IMR-90 (cell line): Measurements from ENCODE around the gene RBMS3. TPM values are rescaled to one million over a fixed set of nuclear protein-coding genes. Genes with fewer than 3 reads are reported as not detected.

ENCODE experiments used
- ATAC-seq: fragments of 200-7000 bp; cut with Tn5 transposase; 2 replicates; pipeline ENCODE4 v1.9.1; 2020; ENCODE audit warnings: low read depth, mild to moderate bottlenecking, moderate library complexity
- BruUV-seq: library from RNA; stranded (reverse); fragments of 400-500 nt; replicated peaks from 2 replicates; lab custom pipeline; 2021; lab: Mats Ljungman, UMichigan
- CTCF ChIA-PET: fragments of 300-600 bp; formaldehyde crosslinking; extraction: SDS; loops from one replicate; lab custom pipeline; 2021; ENCODE audit warnings: antibody characterized with exemption; lab: Yijun Ruan, JAX
- POLR2A ChIA-PET: fragments of 300-600 bp; sonication (Branson Sonifier 250); formaldehyde crosslinking; loops from one replicate; lab custom pipeline; 2022; ENCODE audit warnings: antibody characterized with exemption; ENCODE audit not compliant: unreplicated experiment; lab: Charles Lee
- DNase-seq: peaks from one replicate; pipeline ENCODE4 v3.0.0; 2013
- H2AFZ ChIP-seq: replicated peaks from 2 replicates; pipeline ENCODE3; 2013; ENCODE audit warnings: low read length, mild to moderate bottlenecking; ENCODE audit not compliant: poor library complexity
- H2AK5ac ChIP-seq: 2 replicates; pipeline ENCODE4 v1.6.1; 2013; ENCODE audit warnings: low read depth, low read length, inconsistent platforms
- H2AK9ac ChIP-seq: replicated peaks from 2 replicates; pipeline ENCODE3; 2013; ENCODE audit warnings: mild to moderate bottlenecking, low read depth, low read length, moderate library complexity; ENCODE audit not compliant: poor library complexity
- H2BK120ac ChIP-seq: 2 replicates; pipeline ENCODE4 v1.6.1; 2013; ENCODE audit warnings: low read depth, low read length, inconsistent platforms
- H2BK15ac ChIP-seq: 3 replicates; pipeline ENCODE4 v1.6.1; 2013; ENCODE audit warnings: low read depth, low read length, inconsistent platforms
- H2BK20ac ChIP-seq: 2 replicates; pipeline ENCODE4 v1.6.1; 2013; ENCODE audit warnings: low read depth, mild to moderate bottlenecking, inconsistent platforms, low read length, moderate library complexity
- H2BK5ac ChIP-seq: 2 replicates; pipeline ENCODE4 v1.6.1; 2013; ENCODE audit warnings: mild to moderate bottlenecking, low read depth, low read length, inconsistent platforms; ENCODE audit not compliant: poor library complexity, severe bottlenecking
- H3K14ac ChIP-seq: replicated peaks from 2 replicates; pipeline ENCODE4 v1.6.1; 2013; ENCODE audit warnings: low read depth, low read length, inconsistent platforms
- H3K18ac ChIP-seq: 2 replicates; pipeline ENCODE4 v1.6.1; 2013; ENCODE audit warnings: low read depth, low read length, control low read depth
- H3K23ac ChIP-seq: 2 replicates; pipeline ENCODE4 v1.6.1; 2013; ENCODE audit warnings: low read depth, low read length, inconsistent platforms
- H3K27ac ChIP-seq: 2 replicates; pipeline ENCODE4 v1.5.1; 2013; ENCODE audit warnings: mild to moderate bottlenecking, control low read depth, low read length; ENCODE audit not compliant: insufficient read depth
- H3K27me3 ChIP-seq: 2 replicates; pipeline ENCODE4 v1.6.1; 2013; ENCODE audit warnings: low read length; ENCODE audit not compliant: control insufficient read depth, insufficient read depth
- H3K36me3 ChIP-seq: 2 replicates; pipeline ENCODE4 v1.6.1; 2013; ENCODE audit warnings: low read length, mixed read lengths; ENCODE audit not compliant: control insufficient read depth, insufficient read depth
- H3K4ac ChIP-seq: 2 replicates; pipeline ENCODE4 v1.6.1; 2013; ENCODE audit warnings: low read depth, low read length, inconsistent platforms
- H3K4me1 ChIP-seq: 2 replicates; pipeline ENCODE4 v1.6.1; 2013; ENCODE audit warnings: low read length, mixed read lengths; ENCODE audit not compliant: control insufficient read depth, insufficient read depth
- H3K4me2 ChIP-seq: 2 replicates; pipeline ENCODE4 v1.6.1; 2013; ENCODE audit warnings: low read depth, mild to moderate bottlenecking, control low read depth, low read length, moderate library complexity
- H3K4me3 ChIP-seq: 2 replicates; pipeline ENCODE4 v1.5.1; 2013; ENCODE audit warnings: low read depth, mild to moderate bottlenecking, control low read depth, low read length, moderate library complexity; ENCODE audit not compliant: insufficient read depth
- H3K56ac ChIP-seq: 2 replicates; pipeline ENCODE4 v1.6.1; 2013; ENCODE audit warnings: low read length, inconsistent platforms; ENCODE audit not compliant: insufficient read depth; ENCODE audit errors: extremely low read depth
- H3K79me1 ChIP-seq, 2 experiments: 2 replicates each; pipeline ENCODE4 v1.6.1; 2013; ENCODE audit warnings: low read length in 2 of 2, inconsistent platforms in 1 of 2, low read depth in 1 of 2
- H3K9ac ChIP-seq: 2 replicates; pipeline ENCODE4 v1.6.1; 2013; ENCODE audit warnings: low read depth, low read length, control low read depth
- H3K9me1 ChIP-seq: 2 replicates; pipeline ENCODE4 v1.6.1; 2013; ENCODE audit warnings: low read length, inconsistent platforms; ENCODE audit not compliant: insufficient read depth
- H3K9me3 ChIP-seq: 2 replicates; pipeline ENCODE4 v1.6.1; 2013; ENCODE audit warnings: low read length; ENCODE audit not compliant: control insufficient read depth, insufficient read depth
- H4K20me1 ChIP-seq: 2 replicates; pipeline ENCODE4 v1.6.1; 2013; ENCODE audit warnings: low read length, inconsistent platforms; ENCODE audit not compliant: insufficient read depth
- H4K5ac ChIP-seq: 2 replicates; pipeline ENCODE4 v1.6.1; 2013; ENCODE audit warnings: mild to moderate bottlenecking, low read depth, low read length, control low read depth
- H4K8ac ChIP-seq, 2 experiments: 2 replicates each; pipeline ENCODE4 v1.6.1; 2013; ENCODE audit warnings: low read depth in 2 of 2, low read length in 2 of 2, control low read depth in 1 of 2, inconsistent platforms in 1 of 2
- H4K91ac ChIP-seq: 2 replicates; pipeline ENCODE4 v1.6.1; 2013; ENCODE audit warnings: low read depth, low read length, inconsistent platforms; ENCODE audit not compliant: insufficient read depth
- MAZ ChIP-seq: IDR thresholded peaks from 2 replicates; pipeline ENCODE4 v1.6.1; 2012; ENCODE audit warnings: low read depth, mild to moderate bottlenecking, low read length, improper control_type of control experiment, moderate library complexity, borderline replicate concordance
- WGBS, 2 experiments: methylation state at CpG; one replicate each; pipeline versions ENCODE4 v1.1.5 to v1.1.7; 2013; ENCODE audit warnings: missing lambda C conversion rate in 2 of 2; ENCODE audit not compliant: insufficient read length in 1 of 2; ENCODE audit errors: extremely low coverage in 2 of 2; 5-methylcytosine and 5-hydroxymethylcytosine counted together
- dilution Hi-C: fragments of 300-500 bp; cut with HindIII; formaldehyde crosslinking; loops from one replicate; pipeline ENCODE4 v1.14.3; 2018; ENCODE audit warnings: low sequenced_read_pairs; ENCODE audit not compliant: unreplicated experiment
- in situ Hi-C: fragments of 300-500 bp; cut with MboI; formaldehyde crosslinking; loops from 3 replicates; pipeline ENCODE4 v1.14.3; 2019; ENCODE audit warnings: low sequenced_read_pairs, inconsistent platforms, mixed read lengths
- intact Hi-C: fragments of 100-400 bp; cut with micrococcal nuclease; formaldehyde crosslinking; loops from 2 replicates; pipeline ENCODE4 v1.10.0; 2022
- polyA plus RNA-seq, 3 experiments: library from polyadenylated mRNA; depleted of rRNA; stranded (reverse); fragments of >200 nt; gene quantifications; 2 replicates each; pipeline ENCODE4 v1.2.3, GENCODE V29; 2012; ENCODE audit warnings: low replicate concordance in 1 of 3
- total RNA-seq: library from RNA; depleted of rRNA; stranded (reverse); fragments of >200 nt; gene quantifications from 2 replicates; pipeline ENCODE4 v1.2.3, GENCODE V29; 2012

RBMS3 gene
- total and polyA plus RNA-seq, 2 of the 4 experiments (the other 2 are of a cell fraction), result 15.2 to 127 TPM

DNA sequence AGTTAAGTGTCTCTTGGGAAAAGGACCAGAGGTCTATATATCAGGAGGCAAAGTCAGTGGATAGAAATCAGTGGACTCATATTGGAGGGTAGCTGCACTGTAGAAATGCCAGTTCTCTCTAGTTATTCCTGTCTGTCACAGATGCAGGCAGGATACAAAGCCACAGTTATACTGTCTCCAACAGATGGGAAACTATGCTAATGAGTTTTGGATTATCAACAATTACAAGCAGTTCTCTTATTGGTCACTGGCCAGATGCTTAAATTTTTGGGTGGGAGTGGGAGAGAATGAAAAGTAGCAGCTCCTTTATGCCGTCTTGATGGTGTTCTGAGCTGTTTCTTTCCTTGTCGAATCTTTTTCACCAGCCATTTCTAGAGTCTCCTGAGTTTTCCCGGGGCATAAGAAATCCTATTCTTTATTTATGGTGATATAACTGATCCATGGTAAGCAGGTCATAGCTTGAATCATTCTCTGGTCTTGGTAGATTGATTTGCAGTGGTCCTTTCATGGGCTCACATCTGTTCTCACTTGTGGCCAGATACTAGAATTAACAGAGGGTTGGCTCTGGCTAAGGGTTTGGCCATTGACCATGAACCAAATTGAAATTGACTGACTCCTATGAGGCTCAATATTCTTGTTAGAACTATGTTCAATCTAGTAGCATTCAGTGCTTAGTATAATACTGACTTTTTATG lies 44.6 kb upstream of the RBMS3 start:
- no peak overlapping the region for H4K91ac ChIP-seq
- POLR2A ChIA-PET, result no interaction called here
- CTCF ChIA-PET, result interaction anchor here (0.6 kb wide), 1 partner anchor 45 kb away, joined by 4 read pairs; no protein-coding TSS in a partner anchor

More for the DNA sequence above, 44.6 kb upstream of the RBMS3 start:
- Histone ChIP-seq H3K14ac (no peak overlapping the region), H2AK5ac (no peak overlapping the region), H2AK9ac (no peak overlapping the region), H3K79me1 (no peaks in the 10 kb centered on the region), H2BK120ac (peak overlapping the region; percentile 56; the same call in 1 of the 2 replicates), H3K4ac (no peak overlapping the region), H3K9me1 (peaks cover 3% of the 10 kb centered on the region; the same call in 1 of the 2 replicates), H2BK15ac (0 out of 3 replicates have a peak overlapping the region, but pooled peaks have one; percentile 15), H3K4me1 (peaks cover 3% of the 10 kb centered on the region), H2BK5ac (no peak overlapping the region), H4K5ac (no peak overlapping the region), H2AFZ (no peak overlapping the region), H3K23ac (no peak overlapping the region), H3K36me3 (no peaks in the 10 kb centered on the region), H3K9ac (no peak overlapping the region), H3K18ac (no peak overlapping the region; the same call in 1 of the 2 replicates), H3K56ac (no peak overlapping the region), H3K9me3 (no peaks in the 10 kb centered on the region), H3K4me2 (no peak overlapping the region), H3K4me3 (no peak overlapping the region), H3K27me3 (no peaks in the 10 kb centered on the region), H2BK20ac (peak overlapping the region; percentile 32; the same call in 1 of the 2 replicates), H4K20me1 (no peaks in the 10 kb centered on the region), H4K8ac (no peak overlapping the region), H3K27ac (no peak overlapping the region)
- dilution Hi-C loops, result no loop called here
- in situ Hi-C loops, result no loop called here
- intact Hi-C loops, result loop anchor here (10.0 kb wide), 1 partner anchor 171 kb away; no protein-coding TSS in a partner anchor
- TF ChIP-seq MAZ, result no peak
- WGBS, 2 experiments, result no CpG with 5 or more reads among the region's 3 CpGs
- no TSS peak for BruUV-seq
- ATAC-seq, result no peak
- no peak for DNase-seq
